Liver (tissue), 9 donors: ENCODE data around the gene LRP11. TPM values are rescaled to one million over a fixed set of nuclear protein-coding genes. Genes with fewer than 3 reads are reported as not detected.

Source experiments
- DNase-seq: peaks from one replicate; pipeline ENCODE4 v3.0.0-alpha.2; 2017; ENCODE audit warnings: low spot score
- H3K27ac ChIP-seq, 2 donors: one replicate each; pipeline ENCODE4 v1.7.0; 2013; ENCODE audit warnings: inconsistent platforms in 2 of 2, low read length in 2 of 2, control low read depth in 1 of 2, low read depth in 1 of 2, mild to moderate bottlenecking in 1 of 2
- H3K27me3 ChIP-seq, 4 donors: one replicate each; pipeline versions ENCODE4 v1.6.1 to v1.7.0; 2013; ENCODE audit warnings: low read length in 3 of 4, inconsistent platforms in 1 of 4, mild to moderate bottlenecking in 1 of 4, moderate library complexity in 1 of 4; ENCODE audit not compliant: control insufficient read depth in 4 of 4, insufficient read depth in 4 of 4
- H3K36me3 ChIP-seq, 4 donors: one replicate each; pipeline versions ENCODE4 v1.6.1 to v1.7.0; 2013; ENCODE audit warnings: low read length in 3 of 4, mild to moderate bottlenecking in 3 of 4, low read depth in 1 of 4, moderate library complexity in 1 of 4; ENCODE audit not compliant: control insufficient read depth in 4 of 4, insufficient read depth in 3 of 4
- H3K4me1 ChIP-seq, 4 donors: one replicate each; pipeline versions ENCODE4 v1.6.1 to v1.7.0; 2013; ENCODE audit warnings: low read length in 3 of 4, mild to moderate bottlenecking in 3 of 4, moderate library complexity in 1 of 4; ENCODE audit not compliant: control insufficient read depth in 4 of 4, insufficient read depth in 4 of 4
- H3K4me3 ChIP-seq, 3 donors: one replicate each; pipeline versions ENCODE4 v1.6.1 to v1.7.0; 2013; ENCODE audit warnings: low read length in 3 of 3, control low read depth in 1 of 3, low read depth in 1 of 3, mild to moderate bottlenecking in 1 of 3
- H3K9ac ChIP-seq, 2 donors: one replicate each; pipeline ENCODE4 v1.7.0; 2013; ENCODE audit warnings: low read length in 2 of 2, mild to moderate bottlenecking in 2 of 2, moderate library complexity in 2 of 2, control low read depth in 1 of 2, low read depth in 1 of 2
- H3K9me3 ChIP-seq, 4 donors: one replicate each; pipeline versions ENCODE4 v1.6.1 to v1.7.0; 2013; ENCODE audit warnings: low read length in 3 of 4; ENCODE audit not compliant: control insufficient read depth in 4 of 4
- ATF3 ChIP-seq: IDR thresholded peaks from 2 replicates; pipeline ENCODE4 v1.6.1; 2016; ENCODE audit warnings: antibody characterized with exemption
- CTCF ChIP-seq: fragments of 150-350 bp; IDR thresholded peaks from 2 replicates; pipeline ENCODE4 v1.5.1; 2017; ENCODE audit warnings: improper control_type of control experiment, low read depth, low read length; ENCODE audit not compliant: missing input control
- EGR1 ChIP-seq, 2 donors: IDR thresholded peaks; 2 replicates each; pipeline ENCODE4 v1.6.1; 2016 to 2018; ENCODE audit warnings: antibody characterized with exemption in 2 of 2, low read depth in 2 of 2
- FOXA1 ChIP-seq: IDR thresholded peaks from 2 replicates; pipeline ENCODE4 v1.6.1; 2016; ENCODE audit warnings: antibody characterized with exemption
- FOXA2 ChIP-seq: IDR thresholded peaks from 2 replicates; pipeline ENCODE4 v1.6.1; 2016; ENCODE audit warnings: antibody characterized with exemption
- GABPA ChIP-seq, 2 donors: IDR thresholded peaks in 1 of 2; conservative IDR thresholded peaks in 1 of 2; 2 replicates each; pipeline ENCODE4 v1.6.1; 2016; ENCODE audit warnings: antibody characterized with exemption in 2 of 2, mild to moderate bottlenecking in 1 of 2, moderate library complexity in 1 of 2
- HNF4A ChIP-seq, 2 donors: conservative IDR thresholded peaks; 2 replicates each; pipeline ENCODE4 v1.6.1; 2016; ENCODE audit warnings: antibody characterized with exemption in 2 of 2, mild to moderate bottlenecking in 2 of 2
- JUND ChIP-seq, 2 donors: IDR thresholded peaks; 2 replicates each; pipeline ENCODE4 v1.6.1; 2016; ENCODE audit warnings: antibody characterized with exemption in 2 of 2
- RAD21 ChIP-seq, 2 donors: IDR thresholded peaks; 2 replicates each; pipeline ENCODE4 v1.6.1; 2016; ENCODE audit warnings: antibody characterized with exemption in 2 of 2, mild to moderate bottlenecking in 2 of 2
- REST ChIP-seq: IDR thresholded peaks from 2 replicates; pipeline ENCODE4 v1.6.1; 2016; ENCODE audit warnings: antibody characterized with exemption, mild to moderate bottlenecking
- RXRA ChIP-seq, 2 donors: IDR thresholded peaks; 2 replicates each; pipeline ENCODE4 v1.6.1; 2017 to 2018; ENCODE audit warnings: antibody characterized with exemption in 2 of 2, mild to moderate bottlenecking in 1 of 2
- YY1 ChIP-seq: IDR thresholded peaks from 2 replicates; pipeline ENCODE4 v1.6.1; 2016; ENCODE audit warnings: antibody characterized with exemption, mild to moderate bottlenecking
- whole genome bisulfite sequencing: extraction: QIAGEN DNeasy Blood & Tissue Kit; methylation state at CpG from one replicate; pipeline ENCODE4 v1.1.7; 2013; 5-methylcytosine and 5-hydroxymethylcytosine counted together
- polyA plus RNA-seq, 2 donors: library from polyadenylated mRNA; stranded (reverse) in 1 of 2; unstranded in 1 of 2; fragments of 200-250 nt in 1 of 2; fragments of >200 nt in 1 of 2; fragmentation: Nextera tagmentation in 1 of 2; extraction: Ambion mirVana in 1 of 2; gene quantifications; one replicate each; pipeline versions ENCODE4 v1.2.1 to v1.2.3, GENCODE V29; 2013 to 2015
- total RNA-seq, 2 donors: library from RNA; depleted of rRNA; stranded (reverse); fragments of >200 nt; gene quantifications; one replicate each; pipeline ENCODE4 v1.2.3, GENCODE V29; 2014
- TF ChIP-seq, protein P1 (sequence below): IDR thresholded peaks from 2 replicates; pipeline ENCODE4 v1.6.1; 2016; ENCODE audit warnings: antibody characterized with exemption
- TF ChIP-seq, protein P2 (sequence below): IDR thresholded peaks from 2 replicates; pipeline ENCODE4 v1.6.1; 2016; ENCODE audit warnings: antibody characterized with exemption
- donor health status: healthy.
- donor health status: healthy.
- donor health status: healthy.
- donor health status: healthy.
- donor health status: healthy.

Gene LRP11
- total and polyA plus RNA-seq, 4 donors: 3.4 to 13.3 (median 6.0) TPM

DNA sequence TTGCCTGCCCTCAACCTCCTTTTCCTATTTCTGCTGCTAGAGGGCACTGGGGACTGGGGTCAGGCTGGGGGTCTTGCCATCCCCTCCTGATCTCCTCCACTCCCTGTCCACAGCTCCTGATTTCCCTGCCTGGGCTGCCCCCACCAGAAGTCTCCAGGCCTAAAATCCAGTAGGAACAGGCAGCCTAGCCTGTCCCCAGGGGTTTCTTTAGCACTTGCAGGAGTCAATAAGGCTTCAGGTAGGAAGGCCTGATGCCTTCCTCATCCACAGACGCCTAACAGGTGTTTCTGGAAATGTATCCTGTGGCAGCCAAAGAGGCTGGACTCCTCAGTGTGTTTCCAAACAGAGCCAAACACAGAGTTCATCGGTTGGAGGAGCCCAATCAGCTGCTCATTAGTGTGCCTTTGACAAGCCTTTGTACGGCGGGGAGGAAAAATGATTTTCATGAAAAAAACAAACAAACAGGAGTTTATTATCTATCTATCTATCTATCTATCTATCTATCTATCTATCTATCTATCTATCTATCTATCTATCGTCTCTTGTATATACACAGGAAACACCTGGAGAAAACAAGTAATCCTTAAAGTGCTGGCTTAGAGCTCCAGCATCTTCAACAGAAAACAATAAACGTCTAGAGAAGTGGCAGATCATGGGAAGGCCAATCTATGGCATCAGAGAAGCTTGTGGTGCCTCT is 37.4 kb upstream of the LRP11 start:
- H3K9me3 ChIP-seq: no peaks in the 10 kb centered on the region
- H3K36me3 ChIP-seq: no peaks in the 10 kb centered on the region
- peaks cover 3 to 9% (median 4%) of the 10 kb centered on the region in 4 donors for H3K4me1 ChIP-seq
- TF ChIP-seq, protein P1, sequence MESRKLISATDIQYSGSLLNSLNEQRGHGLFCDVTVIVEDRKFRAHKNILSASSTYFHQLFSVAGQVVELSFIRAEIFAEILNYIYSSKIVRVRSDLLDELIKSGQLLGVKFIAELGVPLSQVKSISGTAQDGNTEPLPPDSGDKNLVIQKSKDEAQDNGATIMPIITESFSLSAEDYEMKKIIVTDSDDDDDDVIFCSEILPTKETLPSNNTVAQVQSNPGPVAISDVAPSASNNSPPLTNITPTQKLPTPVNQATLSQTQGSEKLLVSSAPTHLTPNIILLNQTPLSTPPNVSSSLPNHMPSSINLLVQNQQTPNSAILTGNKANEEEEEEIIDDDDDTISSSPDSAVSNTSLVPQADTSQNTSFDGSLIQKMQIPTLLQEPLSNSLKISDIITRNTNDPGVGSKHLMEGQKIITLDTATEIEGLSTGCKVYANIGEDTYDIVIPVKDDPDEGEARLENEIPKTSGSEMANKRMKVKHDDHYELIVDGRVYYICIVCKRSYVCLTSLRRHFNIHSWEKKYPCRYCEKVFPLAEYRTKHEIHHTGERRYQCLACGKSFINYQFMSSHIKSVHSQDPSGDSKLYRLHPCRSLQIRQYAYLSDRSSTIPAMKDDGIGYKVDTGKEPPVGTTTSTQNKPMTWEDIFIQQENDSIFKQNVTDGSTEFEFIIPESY: no peak
- TF ChIP-seq RAD21 (IDR thresholded peaks at IDR 0.05) (no peak), YY1 (no peak), RXRA (IDR thresholded peaks at IDR 0.05) (no peak), ATF3 (no peak), EGR1 (IDR thresholded peaks at IDR 0.05; ENCODE audit: low read depth in 2 of 2) (no peak), REST (no peak), GABPA (IDR thresholded peaks at IDR 0.05 in 1 of 2, conservative IDR thresholded peaks at IDR 0.05 in 1 of 2) (no peak), HNF4A (conservative IDR thresholded peaks at IDR 0.05) (no peak), CTCF (no peak)
- TF ChIP-seq, protein P2, sequence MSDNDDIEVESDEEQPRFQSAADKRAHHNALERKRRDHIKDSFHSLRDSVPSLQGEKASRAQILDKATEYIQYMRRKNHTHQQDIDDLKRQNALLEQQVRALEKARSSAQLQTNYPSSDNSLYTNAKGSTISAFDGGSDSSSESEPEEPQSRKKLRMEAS: no peak
- no peak for DNase-seq
- no peaks in the 10 kb centered on the region for H3K27me3 ChIP-seq
- no peak overlapping the region for H3K4me3 ChIP-seq
- no peak overlapping the region for H3K9ac ChIP-seq
- H3K27ac ChIP-seq: no peak overlapping the region
- WGBS: 89% methylated on average over 6 of the region's 6 CpGs

DNA sequence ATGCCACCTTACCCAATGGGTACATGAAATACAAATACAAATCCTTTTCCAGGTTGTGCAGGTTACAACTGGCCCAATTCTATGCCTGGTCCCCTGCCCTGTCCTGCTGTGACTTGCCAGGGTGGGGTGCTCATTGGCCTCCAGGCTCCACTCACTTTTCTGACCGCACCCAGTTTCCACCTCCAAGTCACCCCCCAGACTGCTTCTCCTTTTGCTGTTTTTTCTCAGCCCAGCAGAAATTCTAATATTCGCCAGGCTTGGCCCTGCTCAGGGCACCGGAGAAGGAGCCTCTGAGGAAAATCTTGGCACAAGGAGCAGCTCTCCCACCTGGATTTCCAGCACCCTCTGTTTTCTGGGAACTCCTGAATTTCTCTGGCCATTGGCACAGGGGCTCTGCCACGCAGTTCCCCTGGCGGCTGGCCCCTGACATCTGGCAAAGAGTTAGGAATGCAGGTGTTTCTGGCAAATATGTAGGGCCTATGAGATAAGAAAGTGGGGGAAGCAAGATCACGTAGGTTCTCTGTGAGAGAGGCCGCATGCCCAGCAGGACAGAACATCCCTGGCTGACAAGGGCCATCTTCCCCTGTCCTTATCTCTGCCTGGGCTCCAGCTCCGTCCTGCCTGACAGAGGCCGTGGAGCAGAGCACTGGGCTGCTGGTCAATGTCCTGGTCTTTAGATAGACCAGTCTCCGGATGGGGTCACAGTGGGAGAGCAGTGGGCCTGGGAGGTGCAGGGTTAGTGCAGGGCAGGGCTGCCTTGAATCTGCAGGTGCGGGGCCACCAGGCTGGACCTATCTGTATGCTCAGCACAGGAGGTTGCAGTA is 36.7 kb upstream of the LRP11 start:
- Histone ChIP-seq H3K9me3 (no peaks in the 10 kb centered on the region), H3K4me1 (peaks cover 3 to 11% (median 6%) of the 10 kb centered on the region in 4 donors), H3K4me3 (no peak overlapping the region), H3K27me3 (no peaks in the 10 kb centered on the region), H3K27ac (no peak overlapping the region), H3K9ac (no peak overlapping the region), H3K36me3 (no peaks in the 10 kb centered on the region)
- TF ChIP-seq ATF3 (no peak), YY1 (no peak), FOXA1 (no peak), RXRA (IDR thresholded peaks at IDR 0.05) (peak in 1 of 2 donors; percentile 12), FOXA2 (no peak), JUND (IDR thresholded peaks at IDR 0.05) (no peak)
- DNase-seq: no peak
- 93% methylated on average over 11 of the region's 11 CpGs for WGBS
